GM21390 (cell line): Measurements from ENCODE around the gene SENP8.
"Not testable (repeated sequence)": the region's sequence is repeated elsewhere in the genome, so short reads cannot be mapped to it uniquely, and the experiment has no call there.

Experiments
- ATAC-seq: cut with Tn5 transposase; IDR thresholded peaks from one replicate; pipeline ENCODE4 v1.9.1; 2021; ENCODE audit not compliant: unreplicated experiment

Gene SENP8

DNA sequence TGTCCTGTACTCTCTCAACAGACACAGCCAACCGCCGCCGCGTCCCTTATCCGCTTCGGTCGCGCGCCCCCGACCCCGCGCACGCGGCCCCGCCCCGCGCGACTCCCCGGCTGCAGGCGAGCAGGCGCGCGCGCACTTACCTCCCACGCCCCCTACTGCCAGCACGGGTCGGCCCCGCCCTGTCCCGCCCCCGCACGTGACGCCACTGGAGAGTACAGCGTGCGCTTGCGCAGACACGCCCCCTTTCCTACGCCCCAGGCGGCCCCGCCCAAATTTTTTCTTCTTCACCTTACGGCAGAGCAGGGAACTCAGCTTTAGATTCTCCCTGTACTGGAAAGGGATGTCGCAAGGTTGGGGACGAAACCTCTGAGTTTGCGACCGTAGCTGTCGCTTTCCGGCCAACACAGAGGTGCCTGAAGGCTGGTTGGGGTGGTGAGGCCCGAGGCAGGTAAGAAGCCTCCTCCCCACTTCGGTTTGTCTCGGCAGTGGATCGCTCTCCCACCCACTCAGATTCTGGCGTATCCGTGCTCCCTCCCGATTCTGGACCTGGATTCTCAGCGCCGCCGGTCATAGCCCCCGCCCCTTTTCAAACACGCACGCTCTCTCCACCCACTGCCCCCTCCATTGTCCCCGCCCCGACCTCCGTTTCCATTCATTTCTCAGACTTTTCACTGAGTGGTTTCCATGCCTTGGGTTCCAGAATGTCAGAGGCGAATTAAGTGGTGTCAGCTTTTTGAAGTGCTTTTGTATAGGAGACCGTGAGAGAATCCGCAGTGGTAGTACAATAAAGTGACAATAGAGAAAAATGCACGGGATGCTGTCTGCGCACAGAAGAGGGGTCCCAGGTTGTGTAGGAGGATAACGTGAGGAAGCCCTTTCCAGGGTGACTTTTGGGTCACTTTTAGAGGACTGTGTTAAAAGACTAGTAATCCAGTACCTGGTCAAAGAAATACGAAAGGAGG is at the start of gene SENP8, which contains the start of gene MYO9A:
SENP8 (plus strand) TSS at position 387 of the 962 bp plus-strand sequence. CDS start 21,221 bp downstream, outside the sequence.
MYO9A (minus strand) TSS at position 134 of the 962 bp plus-strand sequence. CDS start 71,587 bp downstream, outside the sequence.
- ATAC-seq = peak; percentile 53

- no peak for ATAC-seq
These were observed 49.3 kb upstream of the SENP8 start for GRCh38 chr15:72068856-72069255.

DNA sequence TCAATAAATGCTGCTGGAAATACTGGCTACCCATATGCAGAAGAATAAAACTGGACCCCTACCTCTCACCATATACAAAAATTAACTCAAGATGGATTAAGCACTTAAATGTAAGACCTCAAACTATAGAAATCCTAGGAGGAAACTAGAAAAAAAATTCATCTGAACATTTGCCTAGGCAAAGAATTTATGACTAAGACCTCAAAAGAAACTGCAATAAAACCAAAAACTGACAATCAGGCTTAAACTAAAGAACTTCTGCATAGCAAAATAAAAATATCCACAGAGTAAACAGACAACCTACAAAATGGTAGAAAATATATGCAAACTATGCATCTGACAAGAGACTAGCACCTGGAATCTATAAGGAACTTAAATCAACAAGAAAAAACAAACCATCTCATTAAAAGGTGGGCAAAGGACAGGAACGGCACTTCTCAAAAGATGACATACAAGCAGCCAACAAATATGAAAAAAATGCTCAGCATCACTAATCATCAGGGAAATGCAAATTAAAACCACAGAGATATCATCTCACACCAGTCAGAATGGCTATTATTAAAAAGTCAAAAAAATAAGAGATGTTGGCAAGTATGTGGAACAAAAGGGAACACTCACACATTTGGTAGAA is 47.3 kb upstream of the SENP8 start:
- ATAC-seq = no peak

GRCh38 chr15:72071448-72071825 is 46.8 kb upstream of the SENP8 start:
- not testable (repeated sequence) for ATAC-seq

GRCh38 chr15:72074335-72075060 is 43.7 kb upstream of the SENP8 start:
- ATAC-seq = no peak

- no peak for ATAC-seq
These were observed 40.3 kb upstream of the SENP8 start for GRCh38 chr15:72077950-72078349.

DNA sequence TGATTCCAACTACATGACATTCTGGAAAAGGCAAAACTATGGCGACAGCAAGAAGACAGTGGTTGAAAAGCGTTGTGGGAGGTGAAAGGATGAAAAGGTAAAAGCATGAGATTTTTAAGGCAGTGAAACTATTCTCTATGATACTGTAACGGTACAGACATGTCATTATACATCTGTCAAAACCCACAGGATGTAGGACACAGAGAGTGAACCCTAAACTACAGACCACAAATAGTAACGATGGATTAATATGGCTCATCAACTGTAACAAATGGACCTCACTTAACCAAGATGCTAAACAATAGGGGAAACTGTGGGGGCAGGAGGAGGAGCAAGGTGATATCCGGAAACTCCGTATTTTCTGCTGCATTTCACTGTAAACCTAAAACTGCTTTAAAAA is 39.3 kb upstream of the SENP8 start:
- ATAC-seq = peak; percentile 77

- ATAC-seq = no peak
These were observed 36.0 kb upstream of the SENP8 start for GRCh38 chr15:72082176-72082575.

- no peak for ATAC-seq
These were observed 32.0 kb upstream of the SENP8 start for GRCh38 chr15:72086010-72086697.

DNA sequence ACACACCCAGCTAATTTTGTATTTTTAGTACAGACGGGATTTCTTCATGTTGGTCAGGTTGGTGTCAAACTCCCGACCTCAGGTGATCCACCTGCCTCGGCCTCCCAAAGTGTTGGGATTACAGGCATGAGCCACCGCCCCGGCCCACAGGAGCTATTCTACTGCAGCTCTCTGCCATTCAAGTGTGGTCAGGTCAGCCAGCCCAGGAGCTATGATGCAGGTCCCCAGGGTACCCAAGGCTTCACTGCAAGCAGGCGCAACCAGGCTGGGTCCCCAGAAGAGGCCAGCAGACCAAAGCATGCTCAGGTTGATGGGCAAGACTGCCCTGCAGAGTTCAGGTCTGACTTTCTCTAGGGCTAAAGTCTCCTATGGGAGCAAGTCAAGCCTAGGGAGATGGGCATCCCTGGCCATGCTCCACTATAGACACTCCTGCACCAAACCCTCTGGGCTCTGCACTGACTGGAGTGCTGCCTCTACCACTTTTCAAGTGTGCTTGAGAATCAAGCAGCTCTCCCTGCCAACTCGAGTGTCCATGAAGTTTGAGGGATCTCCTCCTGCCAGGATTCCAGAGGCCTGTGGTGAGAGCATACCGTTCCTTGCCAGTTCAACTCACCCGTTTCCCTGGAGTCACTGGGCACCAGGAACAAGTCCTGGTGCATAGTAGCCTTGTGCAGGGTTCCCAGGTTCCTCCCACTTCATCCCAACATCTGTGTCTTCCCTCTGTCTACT is 31.1 kb upstream of the SENP8 start:
- ATAC-seq = no peak

DNA sequence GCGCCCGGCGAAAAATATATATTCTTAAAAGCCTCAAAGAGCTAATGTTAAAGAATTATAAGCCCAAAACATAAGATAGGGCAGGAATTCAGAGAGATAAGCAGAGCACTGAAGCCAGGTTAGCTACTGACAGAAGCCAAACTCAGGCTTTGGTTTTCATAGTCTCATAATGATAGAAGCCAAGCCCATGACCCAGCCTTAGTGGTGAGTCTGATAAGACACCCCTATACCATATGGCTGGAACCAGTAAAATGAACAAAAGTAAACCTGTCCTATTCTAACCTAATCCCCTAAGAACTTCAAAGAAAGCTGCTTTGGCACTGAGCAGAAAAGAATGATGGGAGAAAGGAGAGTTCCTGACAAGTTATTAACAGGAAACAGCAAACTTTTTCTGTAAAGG is 26.2 kb upstream of the SENP8 start:
- no peak for ATAC-seq

DNA sequence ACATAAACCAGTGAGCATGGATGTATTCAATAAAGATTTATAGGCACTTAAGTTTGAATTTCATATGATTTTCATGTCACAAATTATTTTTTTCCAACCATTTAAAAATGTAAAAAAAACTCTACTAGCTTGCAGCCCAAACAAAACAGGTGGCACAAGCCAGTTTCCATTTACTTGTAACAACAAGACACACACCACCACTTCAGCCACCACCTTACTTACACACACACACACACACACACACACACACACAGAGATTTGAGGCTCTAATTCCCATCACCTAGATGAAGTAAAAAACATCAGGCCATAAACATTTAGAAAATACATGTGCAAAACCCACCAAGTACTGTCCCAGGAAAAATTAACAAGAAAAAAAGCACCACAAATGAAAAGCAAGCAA is 25.5 kb upstream of the SENP8 start:
- no peak for ATAC-seq

- no peak for ATAC-seq
These were observed 21.4 kb upstream of the SENP8 start for GRCh38 chr15:72096796-72097195.

GRCh38 chr15:72098040-72098439 is 20.2 kb upstream of the SENP8 start:
- ATAC-seq = no peak

DNA sequence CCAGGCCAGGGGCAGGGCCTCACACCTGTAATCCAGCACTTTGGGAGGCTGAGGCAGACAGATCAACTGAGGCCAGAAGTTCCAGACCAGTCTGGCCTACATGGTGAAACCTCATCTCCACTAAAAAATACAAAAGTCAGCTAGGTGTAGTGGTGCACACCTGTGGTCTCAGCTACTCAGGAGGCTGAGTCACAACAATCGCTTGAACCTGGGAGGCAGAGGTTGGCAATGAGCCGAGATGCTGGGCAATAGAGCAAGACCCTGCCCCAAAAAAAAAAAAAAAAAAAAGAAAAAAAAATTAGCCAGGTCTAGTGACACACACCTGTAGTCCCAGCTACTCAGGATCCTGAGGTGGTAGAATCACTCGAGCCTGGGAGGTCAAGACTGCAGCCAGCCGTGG is 19.0 kb upstream of the SENP8 start:
- no peak for ATAC-seq

DNA sequence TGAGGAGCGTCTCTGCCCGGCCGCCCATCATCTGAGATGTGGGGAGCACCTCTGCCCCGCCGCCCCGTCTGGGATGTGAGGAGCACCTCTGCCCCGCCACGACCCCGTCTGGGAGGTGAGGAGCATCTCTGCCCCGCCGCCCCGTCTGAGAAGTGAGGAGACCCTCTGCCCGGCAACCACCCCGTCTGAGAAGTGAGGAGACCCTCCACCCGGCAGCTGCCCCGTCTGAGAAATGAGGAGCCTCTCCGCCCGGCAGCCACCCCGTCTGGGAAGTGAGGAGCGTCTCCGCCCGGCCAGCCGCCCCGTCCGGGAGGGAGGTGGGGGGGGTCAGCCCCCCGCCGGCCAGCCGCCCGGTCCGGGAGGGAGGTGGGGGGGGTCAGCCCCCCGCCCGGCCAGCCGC is 17.7 kb upstream of the SENP8 start:
- ATAC-seq = not testable (repeated sequence)

- ATAC-seq = no peak
These were observed 13.1 kb upstream of the SENP8 start for GRCh38 chr15:72105111-72105510.

DNA sequence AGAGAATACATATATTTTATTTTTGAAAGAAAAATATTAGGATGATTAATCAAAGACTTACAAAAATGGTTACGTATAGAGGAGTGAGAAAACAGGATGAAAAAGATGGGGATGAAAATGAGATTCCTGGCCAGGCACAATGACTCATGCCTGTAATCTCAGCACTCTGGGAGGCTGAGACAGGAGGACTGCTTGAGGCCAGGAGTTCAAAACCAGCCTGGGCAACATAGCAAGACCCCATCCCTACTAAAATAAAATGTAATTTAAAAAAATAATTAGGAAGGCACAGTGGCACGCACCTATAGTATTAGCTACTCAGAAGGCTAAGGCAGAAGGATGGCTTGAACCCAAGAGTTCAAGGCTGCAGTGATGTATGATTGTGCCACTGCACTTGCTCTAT is 12.1 kb upstream of the SENP8 start:
- ATAC-seq = no peak

GRCh38 chr15:72110355-72110754 is 7.8 kb upstream of the SENP8 start:
- no peak for ATAC-seq

DNA sequence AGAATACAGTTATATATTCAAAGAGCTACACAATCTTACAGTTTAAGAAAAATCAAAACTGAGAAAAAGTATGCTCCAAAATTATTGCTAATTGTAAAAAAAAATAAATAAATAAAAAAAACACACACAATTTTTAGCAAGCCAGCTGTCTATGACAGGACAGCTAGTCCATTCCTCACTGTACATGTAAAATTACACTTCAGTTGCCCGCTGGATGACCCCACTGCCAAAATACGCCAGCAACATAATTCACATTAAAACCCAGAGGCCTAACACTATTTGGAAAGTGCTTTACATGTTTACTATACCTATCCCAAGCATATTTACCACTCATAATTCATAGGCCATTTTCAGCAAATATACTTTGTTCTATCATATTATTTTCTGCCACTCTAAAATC is 6.1 kb upstream of the SENP8 start:
- ATAC-seq = no peak
